Liver (tissue), 9 donors: ENCODE data around the gene DCUN1D2. TPM values are rescaled to one million over a fixed set of nuclear protein-coding genes. Genes with fewer than 3 reads are reported as not detected.

Experiments
- DNase-seq: peaks from one replicate; pipeline ENCODE4 v3.0.0-alpha.2; 2017; ENCODE audit warnings: low spot score
- H3K27ac ChIP-seq, 2 donors: one replicate each; pipeline ENCODE4 v1.7.0; 2013; ENCODE audit warnings: inconsistent platforms in 2 of 2, low read length in 2 of 2, control low read depth in 1 of 2, low read depth in 1 of 2, mild to moderate bottlenecking in 1 of 2
- H3K27me3 ChIP-seq, 4 donors: one replicate each; pipeline versions ENCODE4 v1.6.1 to v1.7.0; 2013; ENCODE audit warnings: low read length in 3 of 4, inconsistent platforms in 1 of 4, mild to moderate bottlenecking in 1 of 4, moderate library complexity in 1 of 4; ENCODE audit not compliant: control insufficient read depth in 4 of 4, insufficient read depth in 4 of 4
- H3K36me3 ChIP-seq, 4 donors: one replicate each; pipeline versions ENCODE4 v1.6.1 to v1.7.0; 2013; ENCODE audit warnings: low read length in 3 of 4, mild to moderate bottlenecking in 3 of 4, low read depth in 1 of 4, moderate library complexity in 1 of 4; ENCODE audit not compliant: control insufficient read depth in 4 of 4, insufficient read depth in 3 of 4
- H3K4me1 ChIP-seq, 4 donors: one replicate each; pipeline versions ENCODE4 v1.6.1 to v1.7.0; 2013; ENCODE audit warnings: low read length in 3 of 4, mild to moderate bottlenecking in 3 of 4, moderate library complexity in 1 of 4; ENCODE audit not compliant: control insufficient read depth in 4 of 4, insufficient read depth in 4 of 4
- H3K4me3 ChIP-seq, 3 donors: one replicate each; pipeline versions ENCODE4 v1.6.1 to v1.7.0; 2013; ENCODE audit warnings: low read length in 3 of 3, control low read depth in 1 of 3, low read depth in 1 of 3, mild to moderate bottlenecking in 1 of 3
- H3K9ac ChIP-seq, 2 donors: one replicate each; pipeline ENCODE4 v1.7.0; 2013; ENCODE audit warnings: low read length in 2 of 2, mild to moderate bottlenecking in 2 of 2, moderate library complexity in 2 of 2, control low read depth in 1 of 2, low read depth in 1 of 2
- H3K9me3 ChIP-seq, 4 donors: one replicate each; pipeline versions ENCODE4 v1.6.1 to v1.7.0; 2013; ENCODE audit warnings: low read length in 3 of 4; ENCODE audit not compliant: control insufficient read depth in 4 of 4
- CTCF ChIP-seq: fragments of 150-350 bp; IDR thresholded peaks from 2 replicates; pipeline ENCODE4 v1.5.1; 2017; ENCODE audit warnings: improper control_type of control experiment, low read depth, low read length; ENCODE audit not compliant: missing input control
- EGR1 ChIP-seq, 2 donors: IDR thresholded peaks; 2 replicates each; pipeline ENCODE4 v1.6.1; 2016 to 2018; ENCODE audit warnings: antibody characterized with exemption in 2 of 2, low read depth in 2 of 2
- FOXA1 ChIP-seq: IDR thresholded peaks from 2 replicates; pipeline ENCODE4 v1.6.1; 2016; ENCODE audit warnings: antibody characterized with exemption
- FOXA2 ChIP-seq: IDR thresholded peaks from 2 replicates; pipeline ENCODE4 v1.6.1; 2016; ENCODE audit warnings: antibody characterized with exemption
- GABPA ChIP-seq, 2 donors: IDR thresholded peaks in 1 of 2; conservative IDR thresholded peaks in 1 of 2; 2 replicates each; pipeline ENCODE4 v1.6.1; 2016; ENCODE audit warnings: antibody characterized with exemption in 2 of 2, mild to moderate bottlenecking in 1 of 2, moderate library complexity in 1 of 2
- HNF4A ChIP-seq, 2 donors: conservative IDR thresholded peaks; 2 replicates each; pipeline ENCODE4 v1.6.1; 2016; ENCODE audit warnings: antibody characterized with exemption in 2 of 2, mild to moderate bottlenecking in 2 of 2
- HNF4G ChIP-seq: IDR thresholded peaks from 2 replicates; pipeline ENCODE4 v1.6.1; 2016; ENCODE audit warnings: antibody characterized with exemption
- JUND ChIP-seq, 2 donors: IDR thresholded peaks; 2 replicates each; pipeline ENCODE4 v1.6.1; 2016; ENCODE audit warnings: antibody characterized with exemption in 2 of 2
- NR2F2 ChIP-seq: IDR thresholded peaks from 2 replicates; pipeline ENCODE4 v1.6.1; 2016; ENCODE audit warnings: antibody characterized with exemption
- RAD21 ChIP-seq, 2 donors: IDR thresholded peaks; 2 replicates each; pipeline ENCODE4 v1.6.1; 2016; ENCODE audit warnings: antibody characterized with exemption in 2 of 2, mild to moderate bottlenecking in 2 of 2
- RXRA ChIP-seq, 2 donors: IDR thresholded peaks; 2 replicates each; pipeline ENCODE4 v1.6.1; 2017 to 2018; ENCODE audit warnings: antibody characterized with exemption in 2 of 2, mild to moderate bottlenecking in 1 of 2
- SP1 ChIP-seq: IDR thresholded peaks from 2 replicates; pipeline ENCODE4 v1.6.1; 2018; ENCODE audit warnings: antibody characterized with exemption, mild to moderate bottlenecking
- TAF1 ChIP-seq: conservative IDR thresholded peaks from 2 replicates; pipeline ENCODE4 v1.6.1; 2016; ENCODE audit warnings: antibody characterized with exemption, mild to moderate bottlenecking
- YY1 ChIP-seq: IDR thresholded peaks from 2 replicates; pipeline ENCODE4 v1.6.1; 2016; ENCODE audit warnings: antibody characterized with exemption, mild to moderate bottlenecking
- WGBS: extraction: QIAGEN DNeasy Blood & Tissue Kit; methylation state at CpG from one replicate; pipeline ENCODE4 v1.1.7; 2013; 5-methylcytosine and 5-hydroxymethylcytosine counted together
- polyA plus RNA-seq, 2 donors: library from polyadenylated mRNA; stranded (reverse) in 1 of 2; unstranded in 1 of 2; fragments of 200-250 nt in 1 of 2; fragments of >200 nt in 1 of 2; fragmentation: Nextera tagmentation in 1 of 2; extraction: Ambion mirVana in 1 of 2; gene quantifications; one replicate each; pipeline versions ENCODE4 v1.2.1 to v1.2.3, GENCODE V29; 2013 to 2015
- total RNA-seq, 2 donors: library from RNA; depleted of rRNA; stranded (reverse); fragments of >200 nt; gene quantifications; one replicate each; pipeline ENCODE4 v1.2.3, GENCODE V29; 2014
- TF ChIP-seq, protein P1 (sequence below): IDR thresholded peaks from 2 replicates; pipeline ENCODE4 v1.6.1; 2016; ENCODE audit warnings: antibody characterized with exemption
- TF ChIP-seq, protein P2 (sequence below): IDR thresholded peaks from 2 replicates; pipeline ENCODE4 v1.6.1; 2016; ENCODE audit warnings: antibody characterized with exemption
- TF ChIP-seq, protein P3 (sequence below): IDR thresholded peaks from 2 replicates; pipeline ENCODE4 v1.6.1; 2016; ENCODE audit warnings: antibody characterized with exemption
- TF ChIP-seq, protein P4 (sequence below): IDR thresholded peaks from 2 replicates; pipeline ENCODE4 v1.6.1; 2016; ENCODE audit warnings: antibody characterized with exemption, mild to moderate bottlenecking
- donor health status: healthy.
- donor health status: healthy.
- donor health status: healthy.
- donor health status: healthy.
- donor health status: healthy.

The DCUN1D2 gene
- total and polyA plus RNA-seq, 4 donors: 4.0 to 13.1 (median 5.5) TPM

GRCh38 chr13:113413898-113414282, 76.6 kb downstream of the DCUN1D2 start:
- TF ChIP-seq FOXA1: no peak
- DNase-seq: no peak
- no peaks in the 10 kb centered on the region for H3K36me3 ChIP-seq
- 80% methylated on average over 9 of the region's 9 CpGs for WGBS
- H3K9ac ChIP-seq: no peak overlapping the region
- H3K27ac ChIP-seq: no peak overlapping the region
- no peak overlapping the region for H3K4me3 ChIP-seq
- H3K4me1 ChIP-seq: no peaks in the 10 kb centered on the region
- no peaks in the 10 kb centered on the region for H3K27me3 ChIP-seq
- no peaks in the 10 kb centered on the region for H3K9me3 ChIP-seq

- no peak overlapping the region for H3K27ac ChIP-seq
- WGBS: 96% methylated on average over 32 of the region's 32 CpGs
- no peak for DNase-seq
- H3K9me3 ChIP-seq: no peaks in the 10 kb centered on the region
- H3K36me3 ChIP-seq: no peaks in the 10 kb centered on the region
- no peak overlapping the region for H3K9ac ChIP-seq
- no peaks in the 10 kb centered on the region for H3K4me1 ChIP-seq
- H3K27me3 ChIP-seq: no peaks in the 10 kb centered on the region
- TF ChIP-seq HNF4G (no peak), YY1 (no peak), CTCF (no peak), RXRA (IDR thresholded peaks at IDR 0.05) (no peak), NR2F2 (no peak)
- TF ChIP-seq, protein P1, sequence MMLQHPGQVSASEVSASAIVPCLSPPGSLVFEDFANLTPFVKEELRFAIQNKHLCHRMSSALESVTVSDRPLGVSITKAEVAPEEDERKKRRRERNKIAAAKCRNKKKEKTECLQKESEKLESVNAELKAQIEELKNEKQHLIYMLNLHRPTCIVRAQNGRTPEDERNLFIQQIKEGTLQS: no peak
- H3K4me3 ChIP-seq: no peak overlapping the region
These were observed 77.2 kb downstream of the DCUN1D2 start for GRCh38 chr13:113413178-113413897.

- H3K9me3 ChIP-seq: no peaks in the 10 kb centered on the region
- WGBS: 98% methylated on average over 27 of the region's 27 CpGs
- no peaks in the 10 kb centered on the region for H3K36me3 ChIP-seq
- no peaks in the 10 kb centered on the region for H3K27me3 ChIP-seq
- DNase-seq: no peak
- no peaks in the 10 kb centered on the region for H3K4me1 ChIP-seq
- H3K9ac ChIP-seq: no peak overlapping the region
- H3K27ac ChIP-seq: no peak overlapping the region
- no peak overlapping the region for H3K4me3 ChIP-seq
- no peak for TF ChIP-seq EGR1 (IDR thresholded peaks at IDR 0.05; ENCODE audit: low read depth in 2 of 2)
- no peak for TF ChIP-seq RXRA (IDR thresholded peaks at IDR 0.05)
- no peak for TF ChIP-seq GABPA (IDR thresholded peaks at IDR 0.05 in 1 of 2, conservative IDR thresholded peaks at IDR 0.05 in 1 of 2)
- TF ChIP-seq JUND (IDR thresholded peaks at IDR 0.05): no peak
- TF ChIP-seq RAD21 (IDR thresholded peaks at IDR 0.05): no peak
- TF ChIP-seq, protein P2, sequence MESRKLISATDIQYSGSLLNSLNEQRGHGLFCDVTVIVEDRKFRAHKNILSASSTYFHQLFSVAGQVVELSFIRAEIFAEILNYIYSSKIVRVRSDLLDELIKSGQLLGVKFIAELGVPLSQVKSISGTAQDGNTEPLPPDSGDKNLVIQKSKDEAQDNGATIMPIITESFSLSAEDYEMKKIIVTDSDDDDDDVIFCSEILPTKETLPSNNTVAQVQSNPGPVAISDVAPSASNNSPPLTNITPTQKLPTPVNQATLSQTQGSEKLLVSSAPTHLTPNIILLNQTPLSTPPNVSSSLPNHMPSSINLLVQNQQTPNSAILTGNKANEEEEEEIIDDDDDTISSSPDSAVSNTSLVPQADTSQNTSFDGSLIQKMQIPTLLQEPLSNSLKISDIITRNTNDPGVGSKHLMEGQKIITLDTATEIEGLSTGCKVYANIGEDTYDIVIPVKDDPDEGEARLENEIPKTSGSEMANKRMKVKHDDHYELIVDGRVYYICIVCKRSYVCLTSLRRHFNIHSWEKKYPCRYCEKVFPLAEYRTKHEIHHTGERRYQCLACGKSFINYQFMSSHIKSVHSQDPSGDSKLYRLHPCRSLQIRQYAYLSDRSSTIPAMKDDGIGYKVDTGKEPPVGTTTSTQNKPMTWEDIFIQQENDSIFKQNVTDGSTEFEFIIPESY: no peak
- no peak for TF ChIP-seq HNF4A (conservative IDR thresholded peaks at IDR 0.05)
- TF ChIP-seq HNF4G: no peak
- TF ChIP-seq CTCF: no peak
- TF ChIP-seq YY1: no peak
- TF ChIP-seq TAF1: no peak
- TF ChIP-seq FOXA2: no peak
- TF ChIP-seq SP1: no peak
- TF ChIP-seq, protein P3, sequence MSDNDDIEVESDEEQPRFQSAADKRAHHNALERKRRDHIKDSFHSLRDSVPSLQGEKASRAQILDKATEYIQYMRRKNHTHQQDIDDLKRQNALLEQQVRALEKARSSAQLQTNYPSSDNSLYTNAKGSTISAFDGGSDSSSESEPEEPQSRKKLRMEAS: no peak
- TF ChIP-seq FOXA1: no peak
- TF ChIP-seq, protein P4, sequence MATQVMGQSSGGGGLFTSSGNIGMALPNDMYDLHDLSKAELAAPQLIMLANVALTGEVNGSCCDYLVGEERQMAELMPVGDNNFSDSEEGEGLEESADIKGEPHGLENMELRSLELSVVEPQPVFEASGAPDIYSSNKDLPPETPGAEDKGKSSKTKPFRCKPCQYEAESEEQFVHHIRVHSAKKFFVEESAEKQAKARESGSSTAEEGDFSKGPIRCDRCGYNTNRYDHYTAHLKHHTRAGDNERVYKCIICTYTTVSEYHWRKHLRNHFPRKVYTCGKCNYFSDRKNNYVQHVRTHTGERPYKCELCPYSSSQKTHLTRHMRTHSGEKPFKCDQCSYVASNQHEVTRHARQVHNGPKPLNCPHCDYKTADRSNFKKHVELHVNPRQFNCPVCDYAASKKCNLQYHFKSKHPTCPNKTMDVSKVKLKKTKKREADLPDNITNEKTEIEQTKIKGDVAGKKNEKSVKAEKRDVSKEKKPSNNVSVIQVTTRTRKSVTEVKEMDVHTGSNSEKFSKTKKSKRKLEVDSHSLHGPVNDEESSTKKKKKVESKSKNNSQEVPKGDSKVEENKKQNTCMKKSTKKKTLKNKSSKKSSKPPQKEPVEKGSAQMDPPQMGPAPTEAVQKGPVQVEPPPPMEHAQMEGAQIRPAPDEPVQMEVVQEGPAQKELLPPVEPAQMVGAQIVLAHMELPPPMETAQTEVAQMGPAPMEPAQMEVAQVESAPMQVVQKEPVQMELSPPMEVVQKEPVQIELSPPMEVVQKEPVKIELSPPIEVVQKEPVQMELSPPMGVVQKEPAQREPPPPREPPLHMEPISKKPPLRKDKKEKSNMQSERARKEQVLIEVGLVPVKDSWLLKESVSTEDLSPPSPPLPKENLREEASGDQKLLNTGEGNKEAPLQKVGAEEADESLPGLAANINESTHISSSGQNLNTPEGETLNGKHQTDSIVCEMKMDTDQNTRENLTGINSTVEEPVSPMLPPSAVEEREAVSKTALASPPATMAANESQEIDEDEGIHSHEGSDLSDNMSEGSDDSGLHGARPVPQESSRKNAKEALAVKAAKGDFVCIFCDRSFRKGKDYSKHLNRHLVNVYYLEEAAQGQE: no peak
These were observed 78.1 kb downstream of the DCUN1D2 start for GRCh38 chr13:113412440-113412839.
